A549 treated with ZK216348 at 1 μM for 4 hours (cell line): ENCODE measurements around the gene SMIM44. TPM values are rescaled to one million over a fixed set of nuclear protein-coding genes. Genes with fewer than 3 reads are reported as not detected.

Source experiments
- total RNA-seq: library from RNA; stranded (reverse); fragments of 200-300 nt; extraction: Qiagen RNA extraction; gene quantifications from 5 replicates; pipeline ENCODE4 v1.2.3, GENCODE V29; 2022; ENCODE audit warnings: low read depth

The SMIM44 gene
- total RNA-seq: not detected in 5 replicates

GRCh38 chr19:3483226-3483628 is at the start of gene SMIM44:
TSS of gene SMIM44 (minus strand) at chr19:3483441. CDS start at chr19:3483403, 38 bp downstream.

GRCh38 chr19:3505598-3506383 is 22.6 kb upstream of the SMIM44 start, which contains the start of gene FZR1:
TSS of gene FZR1 (plus strand) at chr19:3506311. CDS start at chr19:3522990, 16,679 bp downstream.

GRCh38 chr19:3500429-3501101 is 17.3 kb upstream of the SMIM44 start, which contains the start of gene DOHH:
TSS of gene DOHH (minus strand) at chr19:3500674. CDS start at chr19:3496814, 3,860 bp downstream.

GRCh38 chr19:3480383-3481091 is 2.7 kb downstream of the SMIM44 start, which contains the start of gene SMIM24:
TSS of gene SMIM24 (minus strand) at chr19:3480525. CDS start at chr19:3480463, 62 bp downstream.

Other genes with a start within 250 kb of the SMIM44 start
- gene NFIC, start 116.9 kb downstream of the SMIM44 start, total RNA-seq: 28.0 to 57.6 TPM (median 48.4 TPM) in 5 replicates
- gene SMIM24, start 2.9 kb downstream of the SMIM44 start, total RNA-seq: 0.51 to 1.4 TPM (median 1.1 TPM) in 4 of 5 replicates, not detected in the other
- 8.5 to 21.0 TPM (median 20.2 TPM) in 5 replicates for gene DOHH, start 17.2 kb upstream of the SMIM44 start, total RNA-seq
- gene FZR1, start 22.9 kb upstream of the SMIM44 start, total RNA-seq: 18.3 to 38.1 TPM (median 33.8 TPM) in 5 replicates
- gene TEKTIP1, start 55.7 kb upstream of the SMIM44 start, total RNA-seq: not detected in 5 replicates
- 90.3 to 170 TPM (median 159 TPM) in 5 replicates for gene MFSD12, start 74.1 kb upstream of the SMIM44 start, total RNA-seq
- 38.2 to 67.9 TPM (median 66.7 TPM) in 5 replicates for gene HMG20B, start 89.5 kb upstream of the SMIM44 start, total RNA-seq
- 0.16 to 0.27 TPM (median 0.19 TPM) in 5 replicates for gene GIPC3, start 102.0 kb upstream of the SMIM44 start, total RNA-seq
- gene TBXA2R, start 123.4 kb upstream of the SMIM44 start, total RNA-seq: 0.74 to 1.3 TPM (median 0.90 TPM) in 5 replicates
- gene CACTIN, start 143.3 kb upstream of the SMIM44 start, total RNA-seq: 10.0 to 23.1 TPM (median 19.1 TPM) in 5 replicates
- gene PIP5K1C, start 217.0 kb upstream of the SMIM44 start, total RNA-seq: 6.0 to 16.0 TPM (median 14.2 TPM) in 5 replicates
- gene TJP3, start 224.9 kb upstream of the SMIM44 start, total RNA-seq: 0.22 to 1.1 TPM (median 0.81 TPM) in 5 replicates